ENCODE data around the gene MAML3.

MAML3 gene

GRCh38 chr4:140153718-140154571, at the start of gene MAML3:
Gene MAML3 (minus strand): TSS chr4:140154184. CDS start chr4:140153327, 857 bp downstream.
- peak; percentile 90 for DNase-seq

- no peak for DNase-seq
These were observed 45.0 kb upstream of the MAML3 start for GRCh38 chr4:140198942-140199341.

- DNase-seq = no peak
These were observed 41.8 kb upstream of the MAML3 start for GRCh38 chr4:140195806-140196205.

GRCh38 chr4:140189805-140190204, 35.8 kb upstream of the MAML3 start:
- no peak for DNase-seq

GRCh38 chr4:140188975-140189374, 35.0 kb upstream of the MAML3 start:
- no peak for DNase-seq

- no peak for DNase-seq
These were observed 33.3 kb upstream of the MAML3 start for GRCh38 chr4:140187316-140187695.

DNA sequence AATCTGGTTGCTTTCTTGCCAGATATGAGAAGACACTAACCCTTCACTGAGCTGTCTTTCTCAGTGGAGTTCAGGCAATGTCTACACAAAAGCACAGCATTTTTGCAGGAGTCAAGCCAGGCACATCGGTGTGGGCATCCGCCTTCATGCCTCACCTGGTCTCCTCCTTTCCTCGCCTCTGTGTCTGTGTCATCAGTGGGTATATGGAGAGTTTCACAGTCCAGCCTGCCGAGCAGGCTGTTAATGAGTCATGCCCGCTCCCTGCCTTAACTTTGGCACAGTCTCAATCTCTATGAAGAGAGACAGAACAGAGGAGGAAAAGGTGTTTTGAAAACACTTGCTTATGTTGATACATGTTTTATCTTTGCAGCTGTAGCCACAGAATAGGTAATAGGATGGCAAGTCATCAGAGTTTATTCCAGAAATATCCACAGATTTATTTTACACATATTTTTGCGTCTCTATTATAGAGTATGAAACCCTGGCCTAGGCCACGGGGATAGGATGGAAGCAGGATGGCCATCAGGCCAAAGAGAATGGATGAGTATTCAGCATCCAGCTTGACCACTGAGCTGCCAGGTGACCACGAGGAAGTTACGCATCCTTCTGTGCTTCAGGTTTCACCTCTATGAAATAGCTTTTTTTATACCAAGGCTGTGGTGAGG, 32.8 kb upstream of the MAML3 start:
- no peak for DNase-seq

GRCh38 chr4:140186082-140186438, 32.1 kb upstream of the MAML3 start:
- no peak for DNase-seq

- DNase-seq = no peak
These were observed 31.6 kb upstream of the MAML3 start for GRCh38 chr4:140185412-140186081.

GRCh38 chr4:140183270-140183669, 29.3 kb upstream of the MAML3 start:
- DNase-seq = no peak

GRCh38 chr4:140180577-140180976, 26.6 kb upstream of the MAML3 start:
- DNase-seq = no peak

GRCh38 chr4:140176735-140177134, 22.8 kb upstream of the MAML3 start:
- DNase-seq = no peak

GRCh38 chr4:140174543-140174942, 20.6 kb upstream of the MAML3 start:
- no peak for DNase-seq

DNA sequence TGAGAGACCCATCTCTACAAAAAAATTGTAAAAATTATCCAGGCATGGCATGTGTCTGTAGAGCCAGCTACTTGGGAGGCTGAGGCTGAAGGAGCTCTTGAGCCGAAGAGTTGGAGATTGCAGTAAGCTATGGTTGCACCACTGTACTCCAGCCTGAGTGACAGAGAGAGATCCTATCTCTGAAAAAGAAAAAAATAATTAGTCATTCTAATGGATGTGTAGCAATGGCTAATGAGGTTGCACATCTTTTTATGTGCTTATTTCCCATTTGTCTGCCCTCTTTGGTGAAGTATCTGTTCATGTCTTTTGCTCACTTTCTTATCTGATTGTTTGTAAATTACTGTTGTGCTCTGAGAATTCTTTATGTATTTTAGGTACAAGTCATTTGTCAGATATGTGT, 19.0 kb upstream of the MAML3 start:
- DNase-seq = no peak

DNA sequence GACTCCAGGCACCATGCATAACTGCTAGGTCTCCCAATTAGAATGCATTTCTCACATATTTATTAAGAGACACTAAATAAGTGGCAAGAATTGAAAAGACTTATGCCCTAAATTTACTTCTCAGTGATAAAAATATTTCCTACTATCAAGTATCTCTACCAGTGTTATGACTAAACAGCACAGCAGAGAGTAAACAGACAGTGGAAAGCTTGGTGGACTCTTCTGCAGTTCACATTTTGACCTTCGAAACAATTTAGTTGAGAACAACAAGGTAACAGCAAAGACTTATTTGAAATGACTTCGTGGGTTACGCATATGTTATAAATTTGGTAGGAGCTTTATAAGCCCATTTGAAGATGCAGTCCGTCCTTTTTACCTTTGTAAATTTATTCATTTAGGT, 16.3 kb upstream of the MAML3 start:
- DNase-seq = no peak

DNA sequence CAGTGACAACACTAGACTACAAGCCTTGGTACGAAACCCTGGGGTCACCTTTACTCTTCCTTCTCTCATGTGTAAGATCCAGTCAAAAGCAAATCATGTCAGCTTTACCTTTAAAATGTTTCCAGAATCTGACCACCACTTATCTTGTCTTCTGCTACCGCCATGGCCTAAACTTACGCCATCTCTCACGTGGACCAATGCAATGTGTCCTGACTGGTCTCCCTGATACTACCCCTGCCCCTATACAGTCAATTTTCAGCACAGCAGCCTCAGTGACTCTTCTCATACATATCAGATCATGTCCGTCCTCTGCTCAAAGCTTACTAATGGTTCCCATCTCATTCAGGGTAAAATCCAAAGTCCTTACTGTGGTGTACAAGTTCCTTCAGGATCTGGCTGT, 15.0 kb upstream of the MAML3 start:
- no peak for DNase-seq

GRCh38 chr4:140168474-140168873, 14.5 kb upstream of the MAML3 start:
- no peak for DNase-seq

DNA sequence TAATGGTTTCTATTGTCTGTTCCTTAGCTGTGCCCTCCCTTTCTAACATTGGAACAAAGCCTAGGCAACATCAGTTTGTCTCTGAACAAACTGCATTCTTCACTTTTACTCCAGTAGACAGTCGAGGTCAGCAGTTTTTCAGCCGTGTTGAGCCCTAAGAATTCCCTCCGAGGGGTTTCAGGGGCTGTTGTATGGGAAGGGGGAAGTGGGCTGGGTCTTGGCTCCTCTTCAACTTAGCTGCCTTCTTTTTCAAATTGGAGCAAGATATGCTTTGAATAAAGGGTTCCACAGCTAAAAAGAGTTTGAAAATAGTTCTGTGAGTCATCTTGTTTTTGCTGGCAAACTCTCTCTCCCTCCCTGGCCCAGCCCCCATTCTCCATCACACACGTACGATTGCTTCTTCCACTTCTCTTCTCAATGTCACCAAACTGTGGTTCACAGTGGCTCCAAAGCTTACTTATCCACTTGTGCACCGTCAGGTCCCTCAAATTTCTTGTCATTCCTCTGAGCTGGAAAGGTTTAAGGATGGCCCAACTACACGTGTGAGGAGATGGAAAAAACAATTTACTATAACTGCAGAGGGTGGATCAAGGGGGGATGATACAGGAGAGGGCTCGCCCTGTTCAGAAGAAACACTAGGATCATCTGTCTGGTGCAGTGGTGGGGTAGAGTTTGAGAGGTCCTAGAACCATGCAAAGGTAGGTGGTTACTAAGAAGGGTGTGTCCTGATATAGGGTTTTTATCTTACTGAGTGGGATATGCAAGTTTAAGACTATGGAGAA, 9.2 kb upstream of the MAML3 start:
- DNase-seq = no peak

GRCh38 chr4:140162596-140162995, 8.6 kb upstream of the MAML3 start:
- no peak for DNase-seq

- no peak for DNase-seq
These were observed 4.5 kb upstream of the MAML3 start for GRCh38 chr4:140158365-140159030.

- no peak for DNase-seq
These were observed 3.4 kb upstream of the MAML3 start for GRCh38 chr4:140157341-140157740.

- no peak for DNase-seq
These were observed 2.7 kb upstream of the MAML3 start for GRCh38 chr4:140156529-140157171.
